Neural cell (in vitro differentiated cells): ENCODE results near the gene LIN9. TPM values are rescaled to one million over a fixed set of nuclear protein-coding genes. Genes with fewer than 3 reads are reported as not detected.

ENCODE experiments used
- H2AFZ ChIP-seq: fragments of 200-600, 300-800 bp; sonication (generic), shearing (Covaris generic); 2 replicates; pipeline ENCODE4 v1.6.0; 2014; ENCODE audit warnings: low read depth, mild to moderate bottlenecking, antibody characterized with exemption, low read length, moderate library complexity
- H3F3A ChIP-seq: fragments of 200-600 bp; shearing (Covaris generic); 2 replicates; pipeline ENCODE4 v1.6.1; 2016; ENCODE audit warnings: mild to moderate bottlenecking, moderate library complexity, mixed read lengths, antibody characterized with exemption, low read length; ENCODE audit not compliant: insufficient read depth, poor library complexity, severe bottlenecking
- H3K27ac ChIP-seq: fragments of 200-600, 300-800 bp; sonication (generic), shearing (Covaris generic); 2 replicates; pipeline ENCODE4 v1.5.1; 2014; ENCODE audit warnings: mild to moderate bottlenecking, low read length, moderate library complexity
- H3K27me3 ChIP-seq: fragments of 300-800, 200-600 bp; sonication (generic), shearing (Covaris generic); 2 replicates; pipeline ENCODE4 v1.6.0; 2014; ENCODE audit warnings: mild to moderate bottlenecking, low read depth, low read length, moderate library complexity; ENCODE audit not compliant: insufficient read depth
- H3K36me3 ChIP-seq: fragments of 300-800, 200-600 bp; sonication (generic), shearing (Covaris generic); 2 replicates; pipeline ENCODE4 v1.5.1; 2014; ENCODE audit warnings: mild to moderate bottlenecking, antibody characterized with exemption, low read length, moderate library complexity; ENCODE audit not compliant: insufficient read depth
- H3K4me2 ChIP-seq: fragments of 300-800, 200-600 bp; sonication (generic), shearing (Covaris generic); 2 replicates; pipeline ENCODE4 v1.6.0; 2014; ENCODE audit warnings: mild to moderate bottlenecking, low read length
- H3K4me3 ChIP-seq: fragments of 300-800, 200-600 bp; sonication (generic), shearing (Covaris generic); 2 replicates; pipeline ENCODE4 v1.5.1; 2014; ENCODE audit warnings: mild to moderate bottlenecking, low read length, moderate library complexity
- H3K79me2 ChIP-seq: fragments of 200-600 bp; shearing (Covaris generic); replicated peaks from 2 replicates; pipeline ENCODE4 v1.6.0; 2014; ENCODE audit warnings: mild to moderate bottlenecking, low read length, moderate library complexity; ENCODE audit not compliant: insufficient read depth
- H3K9ac ChIP-seq: fragments of 300-800, 200-600 bp; sonication (generic), shearing (Covaris generic); 2 replicates; pipeline ENCODE4 v1.6.1; 2016; ENCODE audit warnings: mild to moderate bottlenecking, low read length, mixed read lengths
- H3K9me2 ChIP-seq: fragments of 200-600 bp; shearing (Covaris generic); 2 replicates; pipeline ENCODE4 v1.6.1; 2016; ENCODE audit warnings: mild to moderate bottlenecking, low read length, mixed read lengths; ENCODE audit not compliant: insufficient read depth
- H3K9me3 ChIP-seq: fragments of 200-600, 300-800 bp; sonication (generic), shearing (Covaris generic); 2 replicates; pipeline ENCODE4 v1.6.1; 2016; ENCODE audit warnings: mild to moderate bottlenecking, mixed run types, low read length, moderate library complexity, mixed read lengths
- H4K20me1 ChIP-seq: fragments of 200-600 bp; shearing (Covaris generic); 2 replicates; pipeline ENCODE4 v1.6.1; 2016; ENCODE audit warnings: mild to moderate bottlenecking, mixed run types; ENCODE audit not compliant: insufficient read depth
- CTCF ChIP-seq: fragments of 450-650 bp; IDR thresholded peaks from 2 replicates; pipeline ENCODE4 v1.5.1; 2014; ENCODE audit warnings: antibody characterized with exemption, mild to moderate bottlenecking, moderate library complexity; ENCODE audit not compliant: poor library complexity, severe bottlenecking
- EP300 ChIP-seq: fragments of 450-650 bp; conservative IDR thresholded peaks from 2 replicates; pipeline ENCODE4 v1.6.1; 2014; ENCODE audit warnings: antibody characterized with exemption, mild to moderate bottlenecking, moderate library complexity; ENCODE audit not compliant: poor library complexity, severe bottlenecking
- EZH2 ChIP-seq: fragments of 200-600, 300-800 bp; shearing (Covaris generic), sonication (generic); IDR thresholded peaks from 2 replicates; pipeline ENCODE4 v1.6.1; 2014; ENCODE audit warnings: antibody characterized with exemption, low read length, borderline replicate concordance, mild to moderate bottlenecking; ENCODE audit not compliant: insufficient read depth, poor library complexity, severe bottlenecking
- MXI1 ChIP-seq: fragments of 450-650 bp; conservative IDR thresholded peaks from 2 replicates; pipeline ENCODE4 v1.6.1; 2014; ENCODE audit warnings: antibody characterized with exemption, mild to moderate bottlenecking; ENCODE audit not compliant: poor library complexity, severe bottlenecking
- POLR2AphosphoS5 ChIP-seq: IDR thresholded peaks from 2 replicates; pipeline ENCODE4 v1.6.1; 2012
- RAD21 ChIP-seq: fragments of 450-650 bp; conservative IDR thresholded peaks from 2 replicates; pipeline ENCODE4 v1.6.1; 2014; ENCODE audit warnings: antibody characterized with exemption, mild to moderate bottlenecking, moderate library complexity
- REST ChIP-seq: IDR thresholded peaks from 2 replicates; pipeline ENCODE4 v1.6.1; 2012; ENCODE audit warnings: borderline replicate concordance
- SMC3 ChIP-seq: fragments of 450-650 bp; conservative IDR thresholded peaks from 2 replicates; pipeline ENCODE4 v1.6.1; 2014; ENCODE audit warnings: antibody characterized with exemption, mild to moderate bottlenecking, moderate library complexity; ENCODE audit not compliant: poor library complexity
- TAF1 ChIP-seq: IDR thresholded peaks from 2 replicates; pipeline ENCODE4 v1.6.1; 2012; ENCODE audit warnings: low read depth
- polyA plus RNA-seq: library from polyadenylated mRNA; depleted of rRNA; stranded (reverse); fragments of >200 nt; gene quantifications from 2 replicates; pipeline ENCODE4 v1.2.3, GENCODE V29; 2014

Gene LIN9
- polyA plus RNA-seq, 1 donor from 2014 or later = 11.9 TPM

DNA sequence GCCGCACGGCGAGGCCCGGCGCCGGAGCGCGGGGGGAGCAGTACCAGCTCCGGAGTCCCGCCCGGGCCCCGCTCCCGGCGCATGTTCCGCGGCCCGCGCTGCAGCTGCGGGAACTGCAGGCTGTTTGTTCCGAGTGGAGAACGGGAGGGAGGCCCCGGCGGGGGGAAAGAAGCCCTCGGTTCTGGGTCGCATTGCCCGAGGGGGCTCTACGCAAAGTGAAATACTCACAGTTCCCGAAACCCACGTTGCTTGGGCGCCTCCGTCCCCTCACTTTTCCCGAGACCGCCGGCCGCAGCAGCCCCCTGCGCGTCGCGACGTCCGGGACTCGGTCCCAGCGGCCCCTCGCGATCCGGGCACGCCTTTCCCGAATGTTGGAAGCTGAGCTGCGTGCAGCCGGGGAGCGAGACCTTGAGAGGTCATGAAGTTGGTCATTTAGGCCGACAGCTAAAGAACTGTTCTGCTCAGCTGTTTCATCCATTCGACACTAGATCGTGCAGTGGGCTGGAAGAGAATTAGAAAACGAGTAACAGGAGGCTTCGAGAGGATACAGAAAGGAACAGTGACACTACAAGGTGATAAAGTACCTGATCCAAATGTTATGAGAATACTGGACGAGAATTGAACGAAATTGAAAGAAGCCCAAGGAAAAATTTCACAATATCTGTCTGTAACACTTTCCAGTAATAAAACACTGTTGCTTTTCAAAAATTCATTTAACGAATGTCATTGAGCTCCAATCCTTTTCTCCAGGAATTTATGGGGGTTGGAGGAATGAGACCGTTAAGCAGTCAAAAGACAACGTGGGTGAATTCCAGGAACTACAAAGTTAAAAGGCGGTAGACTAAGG is 657 bp upstream of the LIN9 start:
- no peaks in the 10 kb centered on the region for H3F3A ChIP-seq

GRCh38 chr1:226308166-226308722 is 720 bp downstream of the LIN9 start:
- H3K27ac ChIP-seq = peak overlapping the region; percentile 69
- H3K36me3 ChIP-seq = no peaks in the 10 kb centered on the region
- H3K9ac ChIP-seq = peak overlapping the region; percentile 86
- H3K4me2 ChIP-seq = peak overlapping the region; percentile 40
- peak overlapping the region; percentile 73 for H2AFZ ChIP-seq
- H4K20me1 ChIP-seq = no peaks in the 10 kb centered on the region
- H3K79me2 ChIP-seq = peaks cover 32% of the 10 kb centered on the region
- TF ChIP-seq EP300 (no peak), EZH2 (no peak), CTCF (no peak), POLR2AphosphoS5 (no peak), REST (no peak), SMC3 (no peak), MXI1 (no peak), TAF1 (no peak), RAD21 (no peak)
- H3K27me3 ChIP-seq = no peaks in the 10 kb centered on the region
- H3F3A ChIP-seq = no peaks in the 10 kb centered on the region
- H3K9me2 ChIP-seq = no peaks in the 10 kb centered on the region
- H3K9me3 ChIP-seq = no peaks in the 10 kb centered on the region
- peak overlapping the region; percentile 99 for H3K4me3 ChIP-seq

More for the DNA sequence above, 657 bp upstream of the LIN9 start:
- no peak overlapping the region for H3K27ac ChIP-seq
- no peaks in the 10 kb centered on the region for H3K27me3 ChIP-seq
- H3K9me3 ChIP-seq = no peaks in the 10 kb centered on the region
- H2AFZ ChIP-seq = peak overlapping the region; percentile 21
- peaks cover 24% of the 10 kb centered on the region for H3K79me2 ChIP-seq
- peak overlapping the region; percentile 94 for H3K4me2 ChIP-seq
- peak overlapping the region; percentile 85 for H3K4me3 ChIP-seq
- peak overlapping the region; percentile 39 for H3K9ac ChIP-seq
- TF ChIP-seq POLR2AphosphoS5 = no peak
- peak; percentile 58 for TF ChIP-seq CTCF
- peak; percentile 89 for TF ChIP-seq MXI1
- H3K9me2 ChIP-seq = no peaks in the 10 kb centered on the region
- H3K36me3 ChIP-seq = no peaks in the 10 kb centered on the region
- H4K20me1 ChIP-seq = no peaks in the 10 kb centered on the region
